ENCODE results near the gene EFCAB5.

EFCAB5 gene

GRCh38 chr17:29958947-29959657 is 17.7 kb downstream of the EFCAB5 start:
- no peak for DNase-seq (ENCODE audit: low read depth in 1 of 2, low spot score in 1 of 2)
- TF ChIP-seq POLR2AphosphoS5 (IDR thresholded peaks at IDR 0.05; ENCODE audit: low read depth): no peak
- no peak for TF ChIP-seq CTCF (IDR thresholded peaks at IDR 0.05; ENCODE audit: insufficient read depth, low read length)
- no peak for TF ChIP-seq REST (IDR thresholded peaks at IDR 0.05; ENCODE audit: insufficient replicate concordance, low read depth)
- TF ChIP-seq SPI1 (IDR thresholded peaks at IDR 0.05; ENCODE audit: borderline replicate concordance, low read depth): no peak
- TF ChIP-seq GABPA (IDR thresholded peaks at IDR 0.05; ENCODE audit: low read depth): no peak
- Histone ChIP-seq H3K27ac (replicated peaks) (no peak overlapping the region), H3K27me3 (ENCODE audit: insufficient read depth, poor library complexity, severe bottlenecking) (no peaks in the 10 kb centered on the region), H3K4me3 (replicated peaks; ENCODE audit: insufficient read depth, low read length) (no peak overlapping the region)

- DNase-seq (ENCODE audit: low read depth in 1 of 2, low spot score in 1 of 2): no peak
- no peak overlapping the region for H3K4me3 ChIP-seq (replicated peaks; ENCODE audit: insufficient read depth, low read length)
- TF ChIP-seq GABPA (IDR thresholded peaks at IDR 0.05; ENCODE audit: low read depth): no peak
- no peak for TF ChIP-seq CTCF (IDR thresholded peaks at IDR 0.05; ENCODE audit: insufficient read depth, low read length)
- TF ChIP-seq REST (IDR thresholded peaks at IDR 0.05; ENCODE audit: insufficient replicate concordance, low read depth): no peak
- TF ChIP-seq POLR2AphosphoS5 (IDR thresholded peaks at IDR 0.05; ENCODE audit: low read depth): no peak
- TF ChIP-seq SPI1 (IDR thresholded peaks at IDR 0.05; ENCODE audit: borderline replicate concordance, low read depth): no peak
Observed at GRCh38 chr17:29959658-29960337, 18.4 kb downstream of the EFCAB5 start.

GRCh38 chr17:29962656-29963055 is 21.2 kb downstream of the EFCAB5 start:
- Histone ChIP-seq H3K27ac (replicated peaks) (no peak overlapping the region), H3K27me3 (ENCODE audit: insufficient read depth, poor library complexity, severe bottlenecking) (no peaks in the 10 kb centered on the region), H3K4me3 (replicated peaks; ENCODE audit: insufficient read depth, low read length) (no peak overlapping the region)
- no peak for DNase-seq (ENCODE audit: low read depth in 1 of 2, low spot score in 1 of 2)
- no peak for TF ChIP-seq POLR2AphosphoS5 (IDR thresholded peaks at IDR 0.05; ENCODE audit: low read depth)

More at GRCh38 chr17:29959658-29960337, 18.4 kb downstream of the EFCAB5 start:
- Histone ChIP-seq H3K27me3 (ENCODE audit: insufficient read depth, poor library complexity, severe bottlenecking) (no peaks in the 10 kb centered on the region), H3K27ac (replicated peaks) (no peak overlapping the region)

- Histone ChIP-seq H3K27ac (replicated peaks) (no peak overlapping the region), H3K4me3 (replicated peaks; ENCODE audit: insufficient read depth, low read length) (no peak overlapping the region), H3K27me3 (ENCODE audit: insufficient read depth, poor library complexity, severe bottlenecking) (no peaks in the 10 kb centered on the region)
- DNase-seq (ENCODE audit: low read depth in 1 of 2, low spot score in 1 of 2): no peak
- peak; percentile 18; the same call in 1 of the 2 replicates for TF ChIP-seq SPI1 (IDR thresholded peaks at IDR 0.05; ENCODE audit: borderline replicate concordance, low read depth)
- TF ChIP-seq GABPA (IDR thresholded peaks at IDR 0.05; ENCODE audit: low read depth): no peak
Observed at GRCh38 chr17:29968271-29968670, 26.8 kb downstream of the EFCAB5 start.

Data from HL-60 (cell line).